ENCODE measurements around the gene FAM236B.
"Not testable (repeated sequence)": the region's sequence is repeated elsewhere in the genome, so short reads cannot be mapped to it uniquely, and the experiment has no call there.

FAM236B gene

DNA sequence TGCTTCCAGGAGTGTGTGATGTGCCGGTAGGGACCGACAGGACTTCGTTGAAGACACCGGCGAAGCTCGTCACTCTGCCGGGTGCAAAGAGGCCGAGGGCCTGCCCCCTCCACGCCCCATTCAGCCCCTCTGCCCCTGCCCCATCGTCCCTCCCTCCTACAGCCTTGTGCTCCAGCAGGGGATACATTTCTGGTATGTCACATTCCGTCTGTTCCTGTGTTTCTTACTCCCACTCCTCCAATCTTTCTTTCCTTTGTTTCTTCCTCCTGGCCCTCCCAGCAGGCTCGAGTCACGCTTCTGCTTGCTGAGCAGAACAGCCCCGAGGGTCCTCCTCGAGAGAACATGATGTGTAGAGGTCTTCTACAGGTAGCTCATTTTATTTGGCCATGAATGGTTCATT lies at the start of gene FAM236B:
FAM236B (minus strand) TSS at position 101 of the 400 bp plus-strand sequence; CDS start at position 1, 100 bp downstream.
- not testable (repeated sequence) for DNase-seq (ENCODE audit: low spot score)

DNA sequence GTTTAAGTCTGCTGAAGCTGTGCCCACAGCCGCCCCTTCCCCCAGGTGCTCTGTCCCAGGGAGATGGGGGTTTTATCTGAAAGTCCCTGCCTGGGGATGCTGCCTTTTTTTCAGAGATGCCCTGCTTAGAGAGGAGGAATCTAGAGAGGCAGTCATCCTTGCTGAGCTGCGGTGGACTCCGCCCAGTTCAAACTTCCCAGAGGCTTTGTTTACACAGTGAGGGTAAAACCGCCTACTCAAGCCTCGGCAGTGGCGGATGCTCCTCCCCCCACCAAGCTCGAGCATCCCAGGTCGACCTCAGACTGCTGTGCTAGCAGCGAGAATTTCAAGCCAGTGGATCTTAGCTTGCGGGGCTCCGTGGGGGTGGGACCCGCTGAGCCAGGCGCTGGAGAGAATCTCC lies 48.2 kb upstream of the FAM236B start:
- DNase-seq (ENCODE audit: low spot score): not testable (repeated sequence)

DNA sequence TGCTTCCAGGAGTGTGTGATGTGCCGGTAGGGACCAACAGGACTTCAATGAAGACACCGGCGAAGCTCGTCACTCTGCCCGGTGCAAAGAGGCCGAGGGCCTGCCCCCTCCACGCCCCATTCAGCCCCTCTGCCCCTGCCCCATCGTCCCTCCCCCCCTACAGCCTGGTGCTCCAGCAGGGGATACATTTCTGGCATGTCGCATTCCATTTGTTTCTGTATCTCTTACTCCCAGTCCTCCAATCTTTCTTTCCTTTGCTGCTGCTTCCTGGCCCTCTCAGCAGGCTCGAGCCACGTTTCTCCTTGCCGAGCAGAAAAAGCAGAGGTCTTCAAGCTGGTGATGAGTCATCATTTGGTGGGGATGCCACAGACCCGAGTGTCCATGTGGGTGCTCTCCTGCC lies 25.6 kb upstream of the FAM236B start, which contains the start of gene FAM236D:
FAM236D (minus strand) TSS at position 101 of the 400 bp plus-strand sequence; CDS start at position 1, 100 bp downstream.
- DNase-seq (ENCODE audit: low spot score): not testable (repeated sequence)

- DNase-seq (ENCODE audit: low spot score): not testable (repeated sequence)
These were observed 7.9 kb upstream of the FAM236B start for GRCh38 chrX:72790390-72790789.

DNA sequence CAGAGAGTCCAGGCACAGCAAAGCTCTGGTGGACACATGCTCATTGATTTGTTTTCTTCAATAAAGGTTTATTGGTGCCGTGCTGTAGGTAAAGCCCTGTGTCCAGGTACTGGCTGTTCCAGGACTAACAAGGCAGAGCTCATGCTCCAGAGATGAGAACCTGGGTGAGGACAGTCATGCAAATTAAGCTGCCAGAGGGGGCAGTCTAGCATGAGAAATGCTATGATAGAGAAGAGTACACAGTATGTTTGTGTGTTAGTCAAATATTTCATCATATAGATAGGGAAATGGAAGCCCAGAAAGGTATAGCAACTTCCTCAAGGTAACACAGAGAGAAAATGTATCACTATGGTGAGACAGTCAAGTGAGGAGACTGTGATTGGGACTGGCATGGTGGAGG lies 5.7 kb upstream of the FAM236B start:
- not testable (repeated sequence) for DNase-seq (ENCODE audit: low spot score)

DNA sequence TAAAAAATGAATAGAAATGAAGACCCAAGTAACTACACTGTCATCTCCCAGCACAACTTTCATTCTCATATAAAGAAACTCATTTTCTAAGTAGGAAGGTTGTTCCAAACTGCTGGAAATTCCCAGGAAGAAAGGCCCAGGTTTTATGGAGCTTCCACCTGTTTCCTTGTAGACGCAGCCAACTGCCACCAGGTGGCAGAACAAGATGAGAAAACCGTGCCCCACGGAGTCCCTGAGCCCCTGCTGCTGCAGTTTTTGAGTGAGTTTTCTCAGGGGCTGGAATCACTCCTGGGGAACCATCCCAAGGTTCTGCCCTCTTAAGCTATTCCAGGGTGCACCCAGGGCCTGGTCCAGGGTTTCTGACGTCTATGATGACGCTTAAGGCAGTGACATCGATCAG lies 1.5 kb upstream of the FAM236B start:
- not testable (repeated sequence) for DNase-seq (ENCODE audit: low spot score)

DNA sequence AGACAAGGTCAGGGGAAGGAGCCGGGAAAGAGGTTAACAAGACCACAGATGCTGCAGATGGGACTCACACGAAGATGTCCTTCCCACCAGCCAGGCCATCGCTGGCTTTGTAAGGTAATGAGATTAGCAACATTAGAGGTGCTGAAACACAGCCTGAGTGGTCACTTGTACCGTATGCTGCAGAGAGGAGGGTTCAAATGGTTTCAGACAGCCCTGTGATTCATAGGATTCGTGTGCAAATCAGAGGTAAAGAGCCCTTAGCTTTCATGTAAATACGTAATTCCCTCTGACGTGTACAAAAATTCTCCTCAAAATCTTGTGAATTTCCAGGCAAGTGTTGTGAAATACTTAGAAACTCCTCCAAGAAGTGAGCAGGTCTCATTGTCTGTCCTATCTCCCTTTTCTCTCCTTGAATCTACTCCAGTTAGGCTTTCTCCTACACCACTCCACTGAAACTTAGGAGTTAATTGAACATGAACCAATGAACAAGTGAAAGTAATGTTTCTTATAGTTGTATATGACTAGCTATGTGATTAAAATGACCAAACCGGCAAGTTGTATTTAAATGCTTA lies 991 bp upstream of the FAM236B start:
- not testable (repeated sequence) for DNase-seq (ENCODE audit: low spot score)

GRCh38 chrX:72778146-72778545 lies 4.3 kb downstream of the FAM236B start:
- DNase-seq (ENCODE audit: low spot score): not testable (repeated sequence)

GRCh38 chrX:72777467-72777790 lies 5.0 kb downstream of the FAM236B start:
- not testable (repeated sequence) for DNase-seq (ENCODE audit: low spot score)

DNA sequence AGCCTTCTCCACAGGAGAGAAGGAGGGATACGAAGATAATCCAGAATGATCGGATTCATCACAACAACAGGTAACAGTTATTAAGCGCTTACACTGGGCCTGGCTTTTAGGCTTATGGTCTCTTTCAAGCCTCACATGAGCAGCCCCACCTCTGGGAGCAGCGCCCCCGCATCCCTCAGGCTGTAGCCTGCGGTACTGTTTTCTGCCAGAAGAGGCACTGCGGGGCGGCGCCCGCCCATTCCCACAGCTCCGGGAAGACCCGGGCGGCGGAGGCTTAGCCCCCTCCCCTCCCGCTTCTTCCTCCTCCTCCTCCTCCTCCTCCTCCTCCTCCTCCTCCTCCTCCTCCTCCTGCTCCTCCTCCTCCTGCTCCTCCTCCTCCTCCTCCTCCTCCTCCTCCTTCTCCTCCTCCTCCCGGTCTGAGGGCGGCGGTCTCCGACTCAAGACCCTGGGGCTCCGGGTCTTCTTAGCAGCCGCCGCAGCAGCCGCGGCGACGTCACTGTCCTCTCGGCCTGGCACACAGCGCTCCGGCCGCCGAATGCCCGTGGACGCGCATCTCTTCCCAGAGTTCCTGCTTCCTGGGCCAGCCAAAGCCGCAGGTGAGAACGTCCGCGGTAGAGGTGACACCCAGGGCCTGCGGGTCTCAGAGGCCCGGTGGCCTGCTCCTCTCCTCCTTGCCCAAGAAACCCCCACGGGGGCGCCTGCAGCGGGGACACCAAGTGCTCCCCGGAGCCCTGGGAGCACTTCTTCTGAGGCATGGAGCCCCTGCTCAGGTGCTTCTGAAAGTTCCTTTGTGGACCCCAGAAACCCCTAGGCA lies 5.6 kb downstream of the FAM236B start, which contains the start of gene DMRTC1B:
DMRTC1B (plus strand) TSS at position 238 of the 814 bp plus-strand sequence. CDS start 68,246 bp downstream, outside the sequence.
- DNase-seq (ENCODE audit: low spot score): not testable (repeated sequence)

DNA sequence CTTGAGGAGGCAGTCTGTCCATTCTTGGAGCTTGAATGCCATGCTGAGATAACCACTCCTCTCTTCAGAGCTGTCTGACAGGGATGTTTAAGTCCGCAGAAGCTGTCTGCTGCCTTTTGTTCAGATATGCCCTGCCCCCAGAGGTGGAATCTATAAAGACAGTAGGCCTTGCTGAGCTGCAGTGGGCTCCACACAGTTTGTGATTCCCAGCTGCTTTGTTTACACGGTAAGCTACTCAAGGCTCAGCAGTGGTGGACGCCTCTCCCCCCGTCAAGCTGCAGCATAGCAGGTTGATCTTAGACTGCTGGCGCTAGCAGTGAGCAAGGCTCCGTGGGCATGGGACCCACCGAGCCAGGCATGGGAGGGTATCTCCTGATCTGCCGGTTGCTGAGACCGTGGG lies 22.0 kb downstream of the FAM236B start:
- not testable (repeated sequence) for DNase-seq (ENCODE audit: low spot score)

DNA sequence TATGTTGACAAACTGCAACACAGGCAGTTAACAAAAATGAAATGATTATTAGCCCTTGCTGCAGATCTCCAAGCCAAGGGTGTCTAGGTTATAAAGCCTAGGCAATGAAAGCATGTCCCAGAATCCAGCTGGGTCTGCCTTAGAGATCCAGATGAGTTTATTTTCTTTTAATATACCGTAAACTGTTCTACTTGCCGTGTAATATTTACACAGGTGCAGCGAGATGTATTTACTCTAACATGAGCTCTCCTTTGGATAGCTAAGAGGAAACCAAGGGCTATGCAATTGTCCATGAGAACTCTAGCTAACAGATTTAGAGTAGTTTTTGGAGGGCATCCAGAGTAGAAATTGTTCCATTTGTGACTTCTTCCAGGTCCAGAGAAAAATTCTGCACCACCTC lies 33.9 kb downstream of the FAM236B start:
- DNase-seq (ENCODE audit: low spot score): not testable (repeated sequence)

DNA sequence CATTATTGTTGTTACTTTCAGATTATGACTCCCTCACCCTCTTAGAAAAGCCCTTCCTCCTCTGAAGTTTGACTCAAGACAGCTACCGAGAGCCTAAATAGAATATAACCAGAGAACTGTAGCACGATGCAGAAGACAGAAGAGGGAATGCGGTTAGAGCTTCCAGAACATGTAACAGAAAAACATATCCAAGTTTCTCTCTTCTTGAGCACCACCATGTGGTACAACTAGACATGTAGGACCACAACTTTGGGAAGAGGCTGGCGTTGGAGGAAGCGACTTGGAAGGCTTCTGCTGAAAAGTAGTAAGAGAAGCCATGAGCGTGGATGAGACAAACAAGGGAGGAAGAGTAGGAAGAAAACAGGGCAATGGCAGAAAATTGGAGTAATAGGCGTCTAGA lies 36.9 kb downstream of the FAM236B start:
- DNase-seq (ENCODE audit: low spot score): not testable (repeated sequence)

DNA sequence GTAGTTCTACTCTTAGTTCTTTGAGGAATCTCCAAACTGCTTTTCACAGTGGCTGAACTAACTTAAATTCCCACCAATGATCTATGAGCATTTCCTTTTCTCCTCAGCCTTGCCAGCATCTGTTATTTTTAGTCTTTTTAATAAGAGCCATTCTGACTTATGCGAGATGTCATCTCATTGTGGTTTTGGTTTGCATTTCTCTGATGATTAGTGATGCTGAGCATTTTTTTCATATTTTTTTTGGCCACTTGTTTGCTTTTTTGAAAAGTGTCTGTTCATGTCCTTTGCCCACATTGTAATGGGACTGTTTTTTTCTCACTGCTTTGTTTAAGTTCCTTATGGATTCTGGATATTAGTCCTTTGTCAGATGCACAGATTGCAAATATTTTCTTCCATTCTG lies 46.9 kb downstream of the FAM236B start:
- no peak for DNase-seq (ENCODE audit: low spot score)

- not testable (repeated sequence) for DNase-seq (ENCODE audit: low spot score)
These were observed 48.8 kb downstream of the FAM236B start for GRCh38 chrX:72733636-72734035.
